NCI-H460 (cell line): ENCODE results near the gene CCNB1IP1. TPM values are rescaled to one million over a fixed set of nuclear protein-coding genes. Genes with fewer than 3 reads are reported as not detected.
"Not testable (repeated sequence)": the region's sequence is repeated elsewhere in the genome, so short reads cannot be mapped to it uniquely, and the experiment has no call there.

Experiments
- DNase-seq: peaks from one replicate; pipeline ENCODE4 v3.0.0-alpha.2; 2016; ENCODE audit warnings: low read depth; ENCODE audit errors: extremely low read depth
- total RNA-seq: library from RNA; depleted of rRNA; stranded (reverse); fragments of >200 nt; shearing (Covaris generic); gene quantifications from 2 replicates; pipeline ENCODE4 v1.2.3, GENCODE V29; 2014

CCNB1IP1 gene
- total RNA-seq, 1 experiment from 2014 or later = 258 TPM

DNA sequence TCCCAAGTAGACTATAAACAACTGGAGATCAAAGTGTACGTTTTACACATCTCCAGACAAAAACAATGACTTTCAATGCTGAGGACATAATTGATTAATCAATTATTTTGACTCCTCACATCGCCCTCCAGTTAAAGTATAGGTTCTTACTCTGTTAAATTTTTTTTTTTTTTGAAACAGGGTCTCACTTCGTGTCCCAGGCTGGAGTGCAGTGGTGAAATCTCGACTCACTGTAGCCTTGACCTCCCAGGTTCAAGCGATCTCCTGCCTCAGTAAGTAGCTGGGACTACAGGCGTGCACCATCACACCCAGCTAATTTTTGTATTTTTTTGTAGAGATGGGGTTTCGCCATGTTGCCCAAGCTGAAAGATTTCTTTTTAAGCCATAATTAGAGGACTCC, 938 bp upstream of the CCNB1IP1 start:
- DNase-seq = no peak

DNA sequence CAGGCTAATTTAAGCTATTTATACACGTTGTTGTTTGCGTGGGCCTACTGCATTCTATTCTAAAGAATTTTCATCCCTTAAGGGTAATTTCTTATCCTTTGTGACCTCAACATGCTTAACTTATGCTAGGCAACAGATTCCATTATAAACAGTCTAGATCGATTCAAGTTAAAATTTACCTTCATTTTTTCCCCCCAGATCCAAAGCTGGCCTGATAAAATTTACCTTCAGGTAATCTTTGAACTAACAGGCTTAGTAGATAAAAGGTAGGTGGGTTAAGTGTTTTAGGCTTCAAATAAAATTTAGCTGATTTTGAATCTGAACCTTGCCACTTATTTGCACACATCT, 389 bp upstream of the CCNB1IP1 start:
- no peak for DNase-seq

DNA sequence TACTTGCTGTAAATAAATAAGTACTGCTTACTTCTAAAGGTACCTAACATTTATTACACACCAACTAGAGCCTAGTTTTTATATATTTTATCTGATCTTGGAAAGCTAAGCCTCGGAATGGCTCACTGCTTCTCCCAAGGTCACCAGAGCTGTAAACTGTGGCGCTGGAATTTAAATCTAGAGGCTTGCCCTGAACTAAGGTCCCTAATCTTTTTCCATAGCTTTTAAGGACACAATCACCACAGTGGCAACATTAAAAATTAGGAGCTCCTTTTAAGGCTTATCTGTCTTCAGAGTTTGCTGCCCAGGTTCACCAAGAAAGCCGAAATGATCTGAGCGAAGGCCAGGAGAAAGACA, 670 bp downstream of the CCNB1IP1 start:
- DNase-seq = no peak

- no peak for DNase-seq
Observed at GRCh38 chr14:20331053-20331613, 1.9 kb downstream of the CCNB1IP1 start.

DNA sequence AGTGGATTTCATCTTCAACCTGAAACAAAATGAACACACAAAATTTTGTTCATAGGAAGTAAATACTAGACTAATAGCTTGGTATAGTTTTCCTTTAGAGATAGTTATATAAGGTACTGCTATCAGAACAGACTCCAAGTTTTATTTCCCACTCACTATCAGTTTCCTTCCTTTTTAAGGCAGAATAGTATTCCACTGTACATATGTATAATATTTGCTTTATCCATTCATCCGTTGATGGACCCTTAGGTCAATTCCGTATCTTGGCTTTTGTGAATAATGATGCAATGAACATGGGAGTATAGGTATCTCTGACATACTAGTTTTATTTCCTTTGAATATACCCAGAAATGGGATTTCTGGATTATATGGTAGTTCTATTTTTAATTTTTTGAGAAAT, 3.7 kb downstream of the CCNB1IP1 start:
- DNase-seq = no peak

DNA sequence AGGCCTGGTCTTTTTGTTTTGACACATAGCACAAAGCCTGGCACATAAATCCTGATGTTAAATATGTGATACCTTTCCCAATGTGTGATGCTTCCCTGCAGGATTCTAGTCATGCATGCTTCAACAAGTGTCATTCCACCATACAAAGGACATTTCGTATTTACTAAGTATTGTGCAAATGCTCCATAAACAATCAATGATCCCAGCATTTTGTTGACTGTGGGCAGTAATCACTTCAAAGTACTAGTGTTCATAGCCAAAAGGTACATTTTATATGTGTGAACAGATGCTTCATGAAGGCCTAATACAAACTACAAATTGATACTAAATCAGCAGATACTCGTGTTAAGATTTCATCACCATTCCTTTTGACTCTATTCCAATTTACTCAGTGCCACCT, 4.4 kb downstream of the CCNB1IP1 start:
- no peak for DNase-seq

GRCh38 chr14:20327005-20327869, 5.8 kb downstream of the CCNB1IP1 start:
- DNase-seq = peak; percentile 76

- no peak for DNase-seq
Observed at GRCh38 chr14:20317720-20318119, 15.4 kb downstream of the CCNB1IP1 start.

GRCh38 chr14:20314026-20314425, 19.1 kb downstream of the CCNB1IP1 start:
- DNase-seq = no peak

DNA sequence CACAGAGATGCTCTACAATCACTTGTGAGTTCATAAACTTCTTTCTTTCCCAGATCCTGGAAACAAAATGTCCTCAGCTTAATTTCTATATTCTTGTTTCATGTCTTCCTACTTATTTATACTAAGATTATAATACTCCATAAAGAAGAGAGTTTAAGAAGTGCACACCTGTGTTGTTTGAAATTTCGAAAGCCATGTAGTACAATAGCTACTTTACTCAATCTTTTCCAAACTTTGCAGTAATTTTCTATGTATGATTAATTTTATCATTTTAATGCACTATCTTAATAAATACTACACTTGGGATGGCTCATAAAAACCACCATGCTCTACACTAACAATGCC, 27.0 kb downstream of the CCNB1IP1 start:
- DNase-seq = no peak

DNA sequence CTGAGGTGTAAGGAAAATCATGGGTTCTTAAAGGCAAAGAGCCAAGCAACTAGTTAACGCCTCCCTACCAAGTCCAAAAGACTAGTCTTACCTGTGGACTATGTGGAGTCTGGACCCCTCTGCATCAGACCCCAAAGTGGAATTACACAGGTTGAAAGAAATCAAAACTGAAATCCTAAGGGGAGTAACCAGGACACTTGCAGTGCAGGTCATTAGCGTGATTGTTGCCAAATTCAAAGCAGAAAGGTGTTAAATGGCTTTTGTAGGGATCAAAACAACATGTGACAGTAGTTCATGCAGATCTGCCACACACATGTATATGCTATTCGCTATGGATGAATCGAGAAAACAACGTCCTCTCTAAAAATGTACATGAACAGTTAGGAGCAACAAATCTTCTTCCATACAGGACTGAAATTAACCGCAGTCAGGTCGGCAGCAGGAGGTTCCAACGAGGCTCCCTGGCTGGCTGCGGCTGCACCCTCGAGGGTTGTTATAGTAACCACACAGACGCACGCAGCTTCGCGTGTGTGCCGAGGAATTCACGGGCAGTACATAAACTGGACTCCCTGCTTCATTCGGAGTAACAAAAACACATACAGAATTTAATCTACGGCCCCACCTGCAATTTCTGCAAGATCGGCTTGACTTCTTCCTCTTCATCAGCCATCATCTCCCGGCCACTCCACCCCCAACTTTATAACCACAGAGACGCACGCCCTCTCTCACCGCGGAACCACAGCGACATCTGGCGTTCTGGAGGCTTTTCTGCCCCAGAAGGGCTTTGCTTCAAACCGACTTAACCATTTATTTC, 27.6 kb downstream of the CCNB1IP1 start, which contains the start of gene TTC5:
TTC5 (minus strand) TSS at position 687 of the 814 bp plus-strand sequence; CDS start at position 673, 14 bp downstream.
- peak; percentile 84 for DNase-seq

- DNase-seq = peak; percentile 15
Observed at GRCh38 chr14:20302042-20302755, 30.9 kb downstream of the CCNB1IP1 start.

GRCh38 chr14:20295067-20295466, 38.0 kb downstream of the CCNB1IP1 start:
- no peak for DNase-seq

GRCh38 chr14:20294636-20295035, 38.4 kb downstream of the CCNB1IP1 start:
- no peak for DNase-seq

GRCh38 chr14:20281998-20282397, 51.1 kb downstream of the CCNB1IP1 start:
- DNase-seq = not testable (repeated sequence)

DNA sequence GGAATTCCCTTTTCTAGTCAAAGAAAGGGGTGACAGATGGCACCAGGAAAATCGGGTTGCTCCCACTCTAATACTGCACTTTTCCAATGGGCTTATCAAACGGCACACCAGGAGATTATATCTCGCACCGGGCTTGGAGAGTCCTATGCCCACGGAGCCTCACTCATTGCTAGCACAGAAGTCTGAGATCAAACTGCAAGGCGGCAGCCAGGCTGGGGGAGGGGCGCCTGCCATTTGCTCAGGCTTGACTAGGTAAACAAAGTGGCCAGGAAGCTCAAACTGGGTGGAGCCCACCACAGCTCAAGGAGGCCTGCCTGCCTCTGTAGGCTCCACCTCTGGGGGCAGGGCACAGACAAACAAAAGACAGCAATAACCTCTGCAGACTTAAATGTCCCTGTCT, 52.8 kb downstream of the CCNB1IP1 start:
- DNase-seq = peak; percentile 33

GRCh38 chr14:20278414-20278813, 54.7 kb downstream of the CCNB1IP1 start:
- DNase-seq = no peak

GRCh38 chr14:20277409-20277808, 55.7 kb downstream of the CCNB1IP1 start:
- DNase-seq = no peak

GRCh38 chr14:20274062-20274461, 59.0 kb downstream of the CCNB1IP1 start:
- DNase-seq = no peak

GRCh38 chr14:20264361-20264760, 68.7 kb downstream of the CCNB1IP1 start:
- not testable (repeated sequence) for DNase-seq

DNA sequence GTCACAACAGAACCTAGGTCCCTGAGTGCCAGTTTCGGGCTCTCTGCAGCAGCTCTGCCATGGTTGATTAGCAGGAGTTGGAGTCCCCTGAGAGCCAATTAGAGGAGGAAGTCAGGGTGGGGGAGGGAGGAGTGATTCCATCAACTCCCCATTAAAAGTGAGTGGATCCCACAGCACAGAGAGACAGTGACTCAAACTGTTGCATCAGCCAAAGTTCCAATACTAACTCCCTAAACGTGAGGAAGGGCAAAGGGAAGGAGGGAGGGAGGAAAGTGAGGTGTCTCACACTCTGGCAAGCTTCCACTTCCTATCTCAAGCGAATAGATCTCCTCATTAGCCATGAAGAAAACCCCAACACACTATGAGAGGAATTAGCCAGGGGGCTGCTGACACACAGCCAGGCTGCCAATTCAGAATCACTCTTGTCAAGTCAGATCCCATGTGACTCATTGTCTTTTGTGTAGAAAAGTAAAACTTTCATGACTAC, 70.4 kb downstream of the CCNB1IP1 start:
- DNase-seq = peak; percentile 30
